Measurements from ENCODE around the gene RAD21L1. TPM values are rescaled to one million over a fixed set of nuclear protein-coding genes. Genes with fewer than 3 reads are reported as not detected.

Gene RAD21L1
- total RNA-seq, 1 donor from 2014 or later: not detected

DNA sequence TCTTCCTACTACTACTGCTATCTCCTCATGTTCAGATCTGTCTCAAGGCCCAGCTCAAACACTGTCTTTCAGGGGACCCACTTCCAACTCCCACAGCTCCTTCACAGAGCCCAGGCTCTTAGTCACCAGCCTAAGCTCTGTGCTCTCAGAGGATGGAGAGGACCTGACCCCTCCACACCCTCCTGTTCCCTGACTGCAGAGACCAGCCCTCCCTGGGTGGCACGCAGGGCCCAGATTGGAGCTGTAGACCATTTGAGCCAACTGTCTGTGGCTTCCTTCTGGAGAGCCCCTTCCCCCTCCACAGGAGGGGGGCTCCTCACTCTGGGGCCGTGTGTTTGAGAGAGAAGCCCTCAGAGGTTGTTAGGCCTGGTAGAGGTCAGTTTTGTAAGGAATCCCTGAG, 50.1 kb downstream of the RAD21L1 start:
- no peak overlapping the region for H3K4me3 ChIP-seq
- no peaks in the 10 kb centered on the region for H3K4me1 ChIP-seq
- intact Hi-C loops (cut with DNase I): no loop called here
- peak in 1 of 2 donors; percentile 72 for DNase-seq (ENCODE audit: extremely low spot score in 2 of 2)
- H3K27ac ChIP-seq: no peak overlapping the region
- TF ChIP-seq CTCF (IDR thresholded peaks at IDR 0.05): no peak
- TF ChIP-seq POLR2A (IDR thresholded peaks at IDR 0.05): no peak
- no peak for TF ChIP-seq POLR2AphosphoS5 (IDR thresholded peaks at IDR 0.05; ENCODE audit: insufficient read depth in 1 of 2, low read depth in 1 of 2)
- H3K36me3 ChIP-seq: no peaks in the 10 kb centered on the region
- H3K27me3 ChIP-seq: no peaks in the 10 kb centered on the region
- no peaks in the 10 kb centered on the region for H3K9me3 ChIP-seq

- no peaks in the 10 kb centered on the region for H3K4me1 ChIP-seq
- DNase-seq (ENCODE audit: extremely low spot score in 2 of 2): peak in 1 of 2 donors; percentile 81
- H3K9me3 ChIP-seq: no peaks in the 10 kb centered on the region
- no peaks in the 10 kb centered on the region for H3K36me3 ChIP-seq
- H3K27me3 ChIP-seq: no peaks in the 10 kb centered on the region
- intact Hi-C loops (cut with DNase I): no loop called here
- no peak overlapping the region for H3K4me3 ChIP-seq
- no peak overlapping the region for H3K27ac ChIP-seq
- no peak for TF ChIP-seq POLR2A (IDR thresholded peaks at IDR 0.05)
- TF ChIP-seq CTCF (IDR thresholded peaks at IDR 0.05): no peak
- no peak for TF ChIP-seq POLR2AphosphoS5 (IDR thresholded peaks at IDR 0.05; ENCODE audit: insufficient read depth in 1 of 2, low read depth in 1 of 2)
These were observed 51.9 kb downstream of the RAD21L1 start for GRCh38 chr20:1277529-1278322.

GRCh38 chr20:1278993-1279392, 53.1 kb downstream of the RAD21L1 start:
- no peak for TF ChIP-seq POLR2AphosphoS5 (IDR thresholded peaks at IDR 0.05; ENCODE audit: insufficient read depth in 1 of 2, low read depth in 1 of 2)
- no peak for TF ChIP-seq CTCF (IDR thresholded peaks at IDR 0.05)
- no peak for TF ChIP-seq POLR2A (IDR thresholded peaks at IDR 0.05)
- H3K9me3 ChIP-seq: no peaks in the 10 kb centered on the region
- H3K27ac ChIP-seq: no peak overlapping the region
- H3K36me3 ChIP-seq: no peaks in the 10 kb centered on the region
- no peaks in the 10 kb centered on the region for H3K4me1 ChIP-seq
- no peak for DNase-seq (ENCODE audit: extremely low spot score in 2 of 2)
- intact Hi-C loops (cut with DNase I): no loop called here
- no peaks in the 10 kb centered on the region for H3K27me3 ChIP-seq
- no peak overlapping the region for H3K4me3 ChIP-seq

DNA sequence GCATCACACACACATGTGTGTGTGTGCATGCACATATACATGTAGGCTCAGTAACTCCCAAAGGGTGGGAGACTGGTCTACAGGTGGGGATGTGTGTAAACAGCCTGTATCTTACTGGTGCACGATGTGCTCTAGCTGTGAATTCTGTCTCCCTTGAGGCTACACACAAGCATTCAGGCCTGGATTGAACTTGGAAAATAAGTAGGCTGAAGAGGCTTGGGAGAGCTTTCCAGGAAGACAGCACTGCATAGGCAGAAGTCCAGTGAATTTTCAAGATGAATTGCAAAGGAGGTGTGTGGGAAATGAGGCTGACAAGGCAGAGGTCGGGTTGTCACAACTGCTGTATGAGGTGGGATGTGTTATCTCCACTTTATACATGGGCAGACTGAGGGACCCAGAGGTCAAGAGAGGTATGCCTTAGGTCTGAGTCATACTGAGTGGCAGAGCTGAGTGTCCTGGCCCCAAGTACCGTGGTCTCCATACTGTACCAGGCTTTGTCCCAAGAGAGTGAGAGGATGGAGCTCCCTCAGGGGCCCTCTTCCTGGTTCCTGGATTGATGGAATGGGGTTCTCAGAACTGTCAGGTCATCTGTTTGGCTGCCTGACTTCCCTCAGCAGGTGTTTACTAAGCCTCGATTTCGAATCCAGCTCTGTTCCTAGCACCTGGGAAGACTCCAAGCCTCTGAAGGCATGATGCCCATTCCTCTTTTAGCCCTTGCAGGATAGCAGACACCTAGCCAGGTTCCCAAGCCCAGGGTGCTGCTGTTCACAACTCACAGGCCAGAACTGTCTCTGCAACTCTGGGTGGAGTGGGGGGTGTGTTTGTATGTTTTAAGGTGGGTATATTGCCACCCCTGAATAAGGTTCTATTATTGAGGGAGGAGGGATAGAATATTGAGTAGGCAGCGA, 54.6 kb downstream of the RAD21L1 start:
- no peaks in the 10 kb centered on the region for H3K36me3 ChIP-seq

More for the DNA sequence above, 54.6 kb downstream of the RAD21L1 start:
- Histone ChIP-seq H3K9me3 (no peaks in the 10 kb centered on the region), H3K4me1 (no peaks in the 10 kb centered on the region), H3K27ac (no peak overlapping the region), H3K27me3 (no peaks in the 10 kb centered on the region), H3K4me3 (no peak overlapping the region)
- peak in 1 of 2 donors; percentile 47 for DNase-seq (ENCODE audit: extremely low spot score in 2 of 2)
- TF ChIP-seq POLR2A (IDR thresholded peaks at IDR 0.05): no peak
- no peak for TF ChIP-seq CTCF (IDR thresholded peaks at IDR 0.05)
- no peak for TF ChIP-seq POLR2AphosphoS5 (IDR thresholded peaks at IDR 0.05; ENCODE audit: insufficient read depth in 1 of 2, low read depth in 1 of 2)
- intact Hi-C loops (cut with DNase I): no loop called here
